H1 (cell line): ENCODE results near the gene NDUFB8. TPM values are rescaled to one million over a fixed set of nuclear protein-coding genes. Genes with fewer than 3 reads are reported as not detected.

Experiments used
- CTCF ChIA-PET: fragments of 300-600 bp; sonication (Branson Sonifier 250); formaldehyde crosslinking; loops from one replicate; lab custom pipeline; 2021; ENCODE audit not compliant: partially characterized antibody; lab: Charles Lee
- POLR2A ChIA-PET: fragments of 300-600 bp; sonication (Branson Sonifier 250); formaldehyde crosslinking; loops from one replicate; lab custom pipeline; 2021; ENCODE audit warnings: inconsistent platforms; ENCODE audit not compliant: partially characterized antibody; lab: Charles Lee
- DNase-seq, 2 experiments: peaks; one replicate each; pipeline versions ENCODE4 v3.0.0 to v3.0.0-alpha.2; 2010 to 2022; ENCODE audit warnings: low spot score in 2 of 2, low read depth in 1 of 2, mixed read lengths in 1 of 2
- FAIRE-seq: peaks from 2 replicates; lab custom pipeline; 2011; peaks lifted over from hg19 to GRCh38; lab: Jason Lieb, UNC
- H2AFZ ChIP-seq: 2 replicates; pipeline ENCODE4 v1.8.1; 2012; ENCODE audit warnings: low read length, inconsistent platforms
- H2AK5ac ChIP-seq: 2 replicates; pipeline ENCODE4 v1.6.1; 2013; ENCODE audit warnings: low read depth, low read length
- H2BK120ac ChIP-seq: replicated peaks from 2 replicates; pipeline ENCODE3; 2013; ENCODE audit warnings: low read depth, low read length, inconsistent platforms
- H2BK12ac ChIP-seq: 2 replicates; pipeline ENCODE4 v1.6.1; 2013; ENCODE audit warnings: low read depth, low read length
- H2BK15ac ChIP-seq: 2 replicates; pipeline ENCODE4 v1.6.1; 2013; ENCODE audit warnings: low read length
- H2BK20ac ChIP-seq: 2 replicates; pipeline ENCODE4 v1.6.1; 2013; ENCODE audit warnings: low read length
- H2BK5ac ChIP-seq: 2 replicates; pipeline ENCODE4 v1.6.1; 2013; ENCODE audit warnings: low read depth, low read length
- H3K14ac ChIP-seq: 2 replicates; pipeline ENCODE4 v1.6.1; 2013; ENCODE audit warnings: inconsistent platforms; ENCODE audit not compliant: insufficient read length
- H3K18ac ChIP-seq: 2 replicates; pipeline ENCODE4 v1.6.1; 2013; ENCODE audit warnings: low read length; ENCODE audit errors: extremely low read depth
- H3K23ac ChIP-seq: 2 replicates; pipeline ENCODE4 v1.6.1; 2013; ENCODE audit warnings: inconsistent platforms; ENCODE audit not compliant: insufficient read length
- H3K23me2 ChIP-seq: 2 replicates; pipeline ENCODE4 v1.6.1; 2013; ENCODE audit warnings: low read depth, low read length
- H3K27ac ChIP-seq: 2 replicates; pipeline ENCODE4 v1.6.1; 2011; ENCODE audit warnings: low read depth, low read length, inconsistent platforms
- H3K27me3 ChIP-seq, 4 experiments: replicated peaks in 1 of 4; 1 replicate in 1 of 4; 2 replicates in 3 of 4; pipeline versions ENCODE4 v1.6.1 to v1.8.1; 2011 to 2013; ENCODE audit warnings: low read length in 3 of 4, mild to moderate bottlenecking in 3 of 4, inconsistent platforms in 2 of 4, mixed read lengths in 2 of 4, moderate library complexity in 1 of 4; ENCODE audit not compliant: control insufficient read depth in 3 of 4, insufficient read depth in 3 of 4; ENCODE audit errors: extremely low read depth in 1 of 4
- H3K36me3 ChIP-seq, 4 experiments: 2 replicates each; pipeline versions ENCODE4 v1.6.1 to v1.8.1; 2011 to 2013; ENCODE audit warnings: mild to moderate bottlenecking in 4 of 4, low read length in 3 of 4, moderate library complexity in 2 of 4, control low read depth in 1 of 4, inconsistent platforms in 1 of 4; ENCODE audit not compliant: insufficient read depth in 4 of 4, control insufficient read depth in 2 of 4
- H3K4ac ChIP-seq: replicated peaks from 2 replicates; pipeline ENCODE3; 2013; ENCODE audit warnings: low read length, low read depth, mixed read lengths, inconsistent platforms; ENCODE audit not compliant: insufficient read length
- H3K4me1 ChIP-seq, 4 experiments: replicated peaks in 1 of 4; 1 replicate in 1 of 4; 2 replicates in 3 of 4; pipeline versions ENCODE4 v1.6.1 to v1.8.1; 2011 to 2013; ENCODE audit warnings: low read length in 3 of 4, inconsistent platforms in 2 of 4, mixed read lengths in 1 of 4; ENCODE audit not compliant: insufficient read depth in 4 of 4, control insufficient read depth in 3 of 4
- H3K4me2 ChIP-seq, 2 experiments: 2 replicates each; pipeline versions ENCODE4 v1.6.1 to v1.8.1; 2011 to 2013; ENCODE audit warnings: low read depth in 2 of 2, low read length in 2 of 2, control low read depth in 1 of 2, inconsistent platforms in 1 of 2, mild to moderate bottlenecking in 1 of 2; ENCODE audit not compliant: insufficient read depth in 1 of 2
- H3K4me3 ChIP-seq, 4 experiments: fragments of 200-600, 300-600 bp in 1 of 4; sonication (generic), shearing (Covaris generic), sonication (Bioruptor Twin) in 1 of 4; 2 replicates each; pipeline versions ENCODE4 v1.5.1 to v1.8.1; 2011 to 2016; ENCODE audit warnings: low read length in 4 of 4, low read depth in 3 of 4, control low read depth in 2 of 4, inconsistent platforms in 2 of 4, mild to moderate bottlenecking in 2 of 4, mixed read lengths in 1 of 4, moderate library complexity in 1 of 4; ENCODE audit not compliant: insufficient read depth in 2 of 4; ENCODE audit errors: extremely low read depth in 1 of 4
- H3K56ac ChIP-seq: replicated peaks from 2 replicates; pipeline ENCODE3; 2013; ENCODE audit warnings: low read depth, mild to moderate bottlenecking, mixed read lengths, low read length, inconsistent platforms; ENCODE audit not compliant: insufficient read length
- H3K79me1 ChIP-seq: 2 replicates; pipeline ENCODE4 v1.6.1; 2013; ENCODE audit warnings: low read depth, low read length, control low read depth
- H3K79me2 ChIP-seq, 2 experiments: 2 replicates each; pipeline versions ENCODE4 v1.6.1 to v1.8.1; 2012 to 2013; ENCODE audit warnings: low read length in 2 of 2, mild to moderate bottlenecking in 2 of 2, inconsistent platforms in 1 of 2; ENCODE audit not compliant: insufficient read depth in 2 of 2, control insufficient read depth in 1 of 2
- H3K9ac ChIP-seq, 4 experiments: replicated peaks in 1 of 4; 1 replicate in 1 of 4; 2 replicates in 3 of 4; pipeline versions ENCODE4 v1.6.1 to v1.8.1; 2011 to 2013; ENCODE audit warnings: low read depth in 3 of 4, low read length in 3 of 4, control low read depth in 2 of 4, mild to moderate bottlenecking in 2 of 4, moderate library complexity in 2 of 4, inconsistent platforms in 1 of 4; ENCODE audit errors: extremely low read depth in 1 of 4
- H3K9me3 ChIP-seq, 2 experiments: 2 replicates each; pipeline versions ENCODE4 v1.6.1 to v1.8.1; 2012 to 2013; ENCODE audit warnings: mild to moderate bottlenecking in 2 of 2, moderate library complexity in 2 of 2, control low read depth in 1 of 2, inconsistent platforms in 1 of 2, low read depth in 1 of 2, low read length in 1 of 2, mixed read lengths in 1 of 2; ENCODE audit not compliant: insufficient read depth in 2 of 2
- H4K20me1 ChIP-seq, 2 experiments: replicated peaks in 1 of 2; 2 replicates each; pipeline versions ENCODE3 to v1.8.1; 2011 to 2013; ENCODE audit warnings: inconsistent platforms in 2 of 2, low read length in 2 of 2, mild to moderate bottlenecking in 1 of 2; ENCODE audit not compliant: insufficient read depth in 2 of 2, control insufficient read depth in 1 of 2
- H4K5ac ChIP-seq: 2 replicates; pipeline ENCODE4 v1.6.1; 2013; ENCODE audit warnings: low read length, low read depth, mixed read lengths, inconsistent platforms; ENCODE audit not compliant: insufficient read length
- H4K8ac ChIP-seq: 2 replicates; pipeline ENCODE4 v1.8.0; 2013; ENCODE audit warnings: mild to moderate bottlenecking, moderate library complexity, low read length, inconsistent platforms; ENCODE audit not compliant: insufficient read depth; ENCODE audit errors: extremely low read depth
- H4K91ac ChIP-seq: replicated peaks from 2 replicates; pipeline ENCODE3; 2013; ENCODE audit warnings: low read length, mixed read lengths, inconsistent platforms; ENCODE audit not compliant: insufficient read length
- FOSL1 ChIP-seq: IDR thresholded peaks from 2 replicates; pipeline ENCODE4 v1.6.1; 2011; ENCODE audit warnings: mild to moderate bottlenecking, low read depth, low read length, moderate library complexity; ENCODE audit not compliant: insufficient read depth
- WGBS, 2 experiments: shearing (Covaris generic) in 1 of 2; methylation state at CpG; one replicate each; pipeline versions ENCODE4 v1.1.6 to v1.1.7; 2013 to 2015; ENCODE audit warnings: low lambda C conversion rate in 2 of 2, mixed read lengths in 2 of 2, inconsistent platforms in 1 of 2, low coverage in 1 of 2, missing lambda C conversion rate in 1 of 2; ENCODE audit not compliant: insufficient replicate concordance in 2 of 2, insufficient coverage in 1 of 2, insufficient read length in 1 of 2; ENCODE audit errors: extremely low coverage in 1 of 2, missing lambda C conversion rate in 1 of 2; 5-methylcytosine and 5-hydroxymethylcytosine counted together
- polyA plus RNA-seq, 7 experiments: library from polyadenylated mRNA; depleted of rRNA in 3 of 7; stranded (reverse) in 5 of 7; unstranded in 2 of 7; fragments of >200 nt in 5 of 7; fragments of 200-250 nt in 2 of 7; gene quantifications; 1 replicate in 5 of 7; 2 replicates in 1 of 7; 4 replicates in 1 of 7; pipeline versions ENCODE4 v1.2.1 to v1.2.3, GENCODE V29; 2011 to 2013; ENCODE audit warnings: missing spikeins in 2 of 7, mixed read lengths in 2 of 7
- total RNA-seq: library from RNA; stranded (reverse); fragmentation: NEBNext Ultra II Directional; extraction: Animal tissue kit (Norgen Biotek cat#: 25700); gene quantifications from 2 replicates; pipeline ENCODE4 v1.2.1, GENCODE V29; 2021

Gene NDUFB8
- total and polyA plus RNA-seq, 2 of the 8 experiments (the other 6 are each of a cell fraction or from before 2014, with no cell fraction given): 175 to 455 TPM

DNA sequence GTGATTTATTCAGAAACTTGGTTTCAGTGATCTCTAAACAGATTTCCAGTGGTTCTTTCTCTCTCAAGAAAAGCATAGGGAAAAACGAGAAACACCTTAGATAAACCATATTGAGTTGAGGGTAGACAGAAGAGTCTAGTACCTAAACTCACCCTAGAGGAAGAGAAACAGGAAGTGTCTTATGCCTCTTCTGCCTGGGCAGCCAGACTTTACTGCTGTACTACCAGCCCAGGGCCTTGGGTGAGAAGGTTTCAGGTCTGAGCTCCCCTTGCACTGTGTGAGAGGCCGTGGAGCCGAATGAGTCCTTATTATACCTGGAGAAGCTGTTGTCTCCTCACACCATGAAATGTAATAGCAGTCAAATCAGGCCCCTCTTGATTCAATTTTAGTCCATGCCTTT, 24.3 kb upstream of the NDUFB8 start:
- H3K4me3 ChIP-seq: no peak overlapping the region
- H2BK120ac ChIP-seq: no peak overlapping the region
- H4K8ac ChIP-seq: no peak overlapping the region
- H2AK5ac ChIP-seq: no peak overlapping the region
- ChIA-PET CTCF (interaction anchor here (1.5 to 7.2 kb wide), 6 partner anchors 8 to 324 kb away, joined by 5 to 57 read pairs (median 6); partner anchors contain the start of gene HIF1AN), POLR2A (interaction anchor here (0.9 to 5.4 kb wide), 5 partner anchors 10 to 329 kb away, joined by 3 to 41 read pairs (median 8); no protein-coding TSS in a partner anchor)
- H3K23me2 ChIP-seq: no peaks in the 10 kb centered on the region
- H3K4ac ChIP-seq: no peak overlapping the region
- H3K9me3 ChIP-seq: no peaks in the 10 kb centered on the region
- H2BK20ac ChIP-seq: no peak overlapping the region
- H3K27me3 ChIP-seq: no peaks in the 10 kb centered on the region
- no peak for DNase-seq
- H3K27ac ChIP-seq: no peak overlapping the region
- H4K20me1 ChIP-seq: peaks cover 0 to 2% of the 10 kb centered on the region in 2 experiments
- H2AFZ ChIP-seq: no peak overlapping the region
- H2BK12ac ChIP-seq: no peak overlapping the region
- H3K4me1 ChIP-seq: no peaks in the 10 kb centered on the region
- H2BK15ac ChIP-seq: no peak overlapping the region
- no peak overlapping the region for H2BK5ac ChIP-seq
- no peak overlapping the region for H3K18ac ChIP-seq
- H3K23ac ChIP-seq: no peak overlapping the region
- H3K4me2 ChIP-seq: no peak overlapping the region
- no peak overlapping the region for H4K91ac ChIP-seq
- H3K14ac ChIP-seq: no peak overlapping the region
- H3K36me3 ChIP-seq: peaks cover 5 to 28% (median 16%) of the 10 kb centered on the region in 4 experiments; a peak in 6 of 8 replicates
- 95% methylated on average over 3 of the region's 3 CpGs; no CpG with 5 or more reads in 1 of the 2 experiments for WGBS, 2 experiments
- H3K9ac ChIP-seq: no peak overlapping the region
- no peaks in the 10 kb centered on the region for H3K79me1 ChIP-seq
- no peak overlapping the region for H3K56ac ChIP-seq
- H4K5ac ChIP-seq: no peak overlapping the region
- no peak for FAIRE-seq
- TF ChIP-seq FOSL1: no peak
- no peaks in the 10 kb centered on the region for H3K79me2 ChIP-seq
